ENCODE measurements around the gene TLK1. TPM values are rescaled to one million over a fixed set of nuclear protein-coding genes. Genes with fewer than 3 reads are reported as not detected.
"Not testable (repeated sequence)": the region's sequence is repeated elsewhere in the genome, so short reads cannot be mapped to it uniquely, and the experiment has no call there.

The TLK1 gene
- total RNA-seq, 1 donor from 2014 or later: 32.2 TPM

DNA sequence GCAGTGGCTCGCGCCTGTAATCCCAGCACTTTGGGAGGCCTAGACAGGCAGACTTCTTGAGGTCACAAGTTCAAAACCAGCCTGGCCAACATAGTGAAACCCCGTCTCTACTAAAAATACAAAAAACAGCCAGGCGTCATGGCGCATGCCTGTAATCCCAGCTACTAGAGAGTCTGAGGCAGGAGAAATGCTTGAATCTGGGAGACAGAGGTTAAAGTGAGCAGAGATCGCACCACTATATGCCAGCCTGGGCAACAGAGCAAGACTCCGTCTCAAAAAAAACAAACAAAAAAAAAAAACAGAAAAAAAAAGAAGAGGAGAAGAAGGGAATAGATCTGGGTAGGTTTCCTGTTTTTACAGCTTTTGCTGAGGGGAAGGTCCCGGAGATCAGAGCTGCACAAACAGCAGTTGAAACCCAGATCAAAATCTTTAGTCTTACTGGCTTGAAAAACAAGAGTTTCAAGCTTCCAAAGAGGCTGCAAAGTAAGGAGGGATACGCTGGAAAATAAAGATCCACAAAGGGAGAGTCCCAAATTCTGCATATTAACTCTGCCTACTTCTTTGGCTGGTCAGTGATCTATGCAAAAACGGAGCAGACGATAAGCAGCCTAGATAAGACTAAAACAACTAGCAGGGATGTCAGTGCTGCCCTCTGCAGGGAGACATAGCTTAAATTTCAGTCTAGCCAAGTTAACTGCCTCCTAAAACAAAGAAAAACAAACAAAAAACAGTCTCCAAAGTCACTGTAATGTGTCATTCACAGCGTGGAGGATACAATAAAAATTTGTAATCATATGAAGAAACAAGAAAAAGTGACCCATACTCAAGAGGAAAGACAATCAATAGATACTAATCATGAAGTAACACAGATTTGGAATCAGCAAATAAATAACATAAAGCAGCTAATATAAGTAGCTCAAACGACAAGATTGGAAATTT, 74.1 kb downstream of the TLK1 start:
- Histone ChIP-seq H3K27ac (no peak overlapping the region), H3K36me3 (no peaks in the 10 kb centered on the region), H3K4me1 (no peaks in the 10 kb centered on the region), H3K9me3 (no peaks in the 10 kb centered on the region), H3K4me3 (peak overlapping the region in 1 of 2 donors; percentile 27), H3K27me3 (no peaks in the 10 kb centered on the region)
- intact Hi-C loops (cut with DNase I): no loop called here
- TF ChIP-seq, protein P1, sequence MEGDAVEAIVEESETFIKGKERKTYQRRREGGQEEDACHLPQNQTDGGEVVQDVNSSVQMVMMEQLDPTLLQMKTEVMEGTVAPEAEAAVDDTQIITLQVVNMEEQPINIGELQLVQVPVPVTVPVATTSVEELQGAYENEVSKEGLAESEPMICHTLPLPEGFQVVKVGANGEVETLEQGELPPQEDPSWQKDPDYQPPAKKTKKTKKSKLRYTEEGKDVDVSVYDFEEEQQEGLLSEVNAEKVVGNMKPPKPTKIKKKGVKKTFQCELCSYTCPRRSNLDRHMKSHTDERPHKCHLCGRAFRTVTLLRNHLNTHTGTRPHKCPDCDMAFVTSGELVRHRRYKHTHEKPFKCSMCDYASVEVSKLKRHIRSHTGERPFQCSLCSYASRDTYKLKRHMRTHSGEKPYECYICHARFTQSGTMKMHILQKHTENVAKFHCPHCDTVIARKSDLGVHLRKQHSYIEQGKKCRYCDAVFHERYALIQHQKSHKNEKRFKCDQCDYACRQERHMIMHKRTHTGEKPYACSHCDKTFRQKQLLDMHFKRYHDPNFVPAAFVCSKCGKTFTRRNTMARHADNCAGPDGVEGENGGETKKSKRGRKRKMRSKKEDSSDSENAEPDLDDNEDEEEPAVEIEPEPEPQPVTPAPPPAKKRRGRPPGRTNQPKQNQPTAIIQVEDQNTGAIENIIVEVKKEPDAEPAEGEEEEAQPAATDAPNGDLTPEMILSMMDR (IDR thresholded peaks at IDR 0.05): peak; percentile 5 to 51 (median 27)
- DNase-seq (ENCODE audit: low spot score in 2 of 2): no peak

DNA sequence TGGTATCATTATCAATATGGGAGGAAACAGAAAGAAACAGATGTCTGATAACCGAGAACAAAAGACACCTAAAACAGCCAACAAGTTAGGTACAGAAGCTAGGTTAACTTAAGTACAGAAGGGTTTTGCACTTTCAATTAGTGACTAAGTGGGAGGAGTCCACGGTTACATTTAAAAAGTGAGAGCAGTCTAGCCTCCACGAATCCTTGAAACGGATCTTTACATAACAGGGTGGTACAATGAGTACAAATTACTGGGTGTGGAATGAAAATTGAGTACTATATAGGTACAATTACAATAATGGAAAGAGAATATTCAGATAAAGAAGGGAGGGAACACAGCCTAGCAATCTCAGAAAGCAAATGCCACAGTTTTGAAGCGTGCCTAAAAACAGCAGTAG, 76.6 kb downstream of the TLK1 start:
- TF ChIP-seq, protein P1 (IDR thresholded peaks at IDR 0.05): no peak
- Histone ChIP-seq H3K27me3 (no peaks in the 10 kb centered on the region), H3K4me1 (no peaks in the 10 kb centered on the region), H3K4me3 (no peak overlapping the region), H3K36me3 (no peaks in the 10 kb centered on the region), H3K27ac (no peak overlapping the region), H3K9me3 (no peaks in the 10 kb centered on the region)
- intact Hi-C loops (cut with DNase I): no loop called here
- DNase-seq (ENCODE audit: low spot score in 2 of 2): no peak

DNA sequence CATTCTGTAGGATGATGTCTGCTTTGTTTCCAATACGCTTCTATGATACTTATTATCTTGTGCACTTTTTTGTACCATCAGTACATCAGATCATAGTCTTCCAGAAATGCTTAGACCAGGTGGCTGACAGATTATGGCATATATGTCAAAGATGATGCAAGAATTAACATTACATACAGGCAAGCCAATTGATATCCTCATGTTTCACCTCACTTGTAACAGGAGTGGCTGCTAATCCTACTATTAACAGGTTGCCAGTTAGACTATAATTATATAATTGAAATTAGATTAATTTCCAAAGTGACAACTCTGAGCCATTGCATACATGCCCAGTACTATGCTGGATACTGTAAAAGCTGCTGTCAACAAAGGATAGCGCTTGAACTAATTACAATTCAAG, 77.2 kb downstream of the TLK1 start:
- no peaks in the 10 kb centered on the region for H3K27me3 ChIP-seq
- DNase-seq (ENCODE audit: low spot score in 2 of 2): no peak
- H3K4me3 ChIP-seq: no peak overlapping the region
- peaks cover 0 to 2% of the 10 kb centered on the region in 2 donors for H3K36me3 ChIP-seq
- no peak overlapping the region for H3K27ac ChIP-seq
- no peaks in the 10 kb centered on the region for H3K9me3 ChIP-seq
- intact Hi-C loops (cut with DNase I): no loop called here
- no peaks in the 10 kb centered on the region for H3K4me1 ChIP-seq
- TF ChIP-seq, protein P1 (IDR thresholded peaks at IDR 0.05): no peak

DNA sequence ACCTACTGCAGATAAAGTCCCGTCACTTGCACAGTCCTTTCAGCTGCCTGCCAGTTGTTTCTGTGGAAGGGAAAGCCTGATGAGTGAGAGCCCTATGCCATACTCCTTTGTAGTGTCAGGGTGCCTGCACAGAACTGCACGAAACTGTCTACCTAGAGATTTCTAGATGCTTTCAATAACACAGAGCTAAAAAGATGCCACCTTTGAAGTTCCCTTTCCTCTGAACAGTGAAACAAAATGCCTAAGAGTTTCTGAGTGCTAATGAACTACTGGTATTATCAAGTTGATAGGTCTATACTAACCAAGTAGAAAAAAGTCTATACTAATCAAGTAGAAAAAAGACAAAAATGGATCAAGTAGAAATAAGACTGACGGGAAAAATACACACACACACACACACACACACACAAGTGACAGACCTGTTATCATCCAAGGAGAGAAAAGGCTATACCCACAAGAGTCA, 79.0 kb downstream of the TLK1 start:
- H3K9me3 ChIP-seq: no peaks in the 10 kb centered on the region
- no peaks in the 10 kb centered on the region for H3K27me3 ChIP-seq
- no peak overlapping the region for H3K27ac ChIP-seq
- no peaks in the 10 kb centered on the region for H3K4me1 ChIP-seq
- H3K4me3 ChIP-seq: no peak overlapping the region
- DNase-seq (ENCODE audit: low spot score in 2 of 2): no peak
- H3K36me3 ChIP-seq: peaks cover 0 to 13% of the 10 kb centered on the region in 2 donors
- TF ChIP-seq, protein P1 (IDR thresholded peaks at IDR 0.05): no peak
- intact Hi-C loops (cut with DNase I): no loop called here

DNA sequence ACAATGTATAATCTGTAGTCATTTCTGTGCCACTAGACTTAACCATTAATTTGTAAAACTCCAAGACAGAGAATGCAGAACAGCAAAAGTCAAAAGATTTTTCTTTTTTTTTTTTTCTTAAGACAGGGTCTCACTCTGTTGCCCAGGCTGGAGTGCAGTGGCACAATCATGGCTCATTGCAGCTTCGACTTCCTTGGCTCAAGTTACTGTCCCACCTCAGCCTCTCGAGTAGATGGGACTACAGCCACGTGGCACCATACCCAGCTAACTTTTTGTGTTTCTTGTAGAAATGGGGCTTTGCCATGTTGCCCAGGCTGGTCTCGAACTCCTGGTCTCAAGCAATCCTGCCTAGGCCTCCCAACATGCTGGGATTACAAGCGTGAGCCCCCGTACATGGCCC, 80.1 kb downstream of the TLK1 start:
- H3K4me1 ChIP-seq: no peaks in the 10 kb centered on the region
- H3K4me3 ChIP-seq: no peak overlapping the region
- intact Hi-C loops (cut with DNase I): no loop called here
- H3K27me3 ChIP-seq: no peaks in the 10 kb centered on the region
- H3K27ac ChIP-seq: no peak overlapping the region
- peaks cover 0 to 17% of the 10 kb centered on the region in 2 donors for H3K36me3 ChIP-seq
- no peak for DNase-seq (ENCODE audit: low spot score in 2 of 2)
- no peaks in the 10 kb centered on the region for H3K9me3 ChIP-seq
- TF ChIP-seq, protein P1 (IDR thresholded peaks at IDR 0.05): no peak

DNA sequence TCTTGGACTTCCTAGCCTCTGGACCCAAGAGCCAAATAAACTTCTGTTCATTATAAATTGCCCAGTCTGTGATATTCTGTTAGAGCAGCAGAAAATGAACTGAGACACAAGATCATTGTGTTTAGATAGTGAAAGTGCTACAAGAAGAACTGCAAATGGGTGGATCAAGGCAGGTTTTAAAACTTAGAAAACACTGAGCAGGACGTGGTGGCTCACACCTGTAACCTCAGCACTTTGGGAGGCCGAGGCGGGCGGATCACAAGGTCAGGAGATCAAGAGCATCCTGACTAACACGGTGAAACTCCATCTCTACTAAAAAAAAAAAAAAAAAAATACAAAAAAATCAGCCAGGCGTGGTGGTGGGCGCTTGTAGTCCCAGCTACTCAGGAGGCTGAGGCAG, 84.3 kb downstream of the TLK1 start:
- intact Hi-C loops (cut with DNase I); DNase-seq (ENCODE audit: low spot score in 2 of 2); H3K4me1 ChIP-seq; H3K27me3 ChIP-seq; H3K27ac ChIP-seq; H3K9me3 ChIP-seq; H3K4me3 ChIP-seq: not testable (repeated sequence)
- H3K36me3 ChIP-seq: peaks cover 0 to 17% of the 10 kb centered on the region in 2 donors

All from ascending aorta (tissue), 2 donors.